Stimulated activated CD8-positive, alpha-beta memory T cell treated with anti-CD3 and anti-CD28 coated beads, Interleukin-12 subunit alpha, Interleukin-12 subunit beta, amount 100 ng/mL, for 4 hours (primary cell): ENCODE data around the gene DIP2C.
"Not testable (repeated sequence)": the region's sequence is repeated elsewhere in the genome, so short reads cannot be mapped to it uniquely, and the experiment has no call there.

Experiments
- DNase-seq: peaks from one replicate; pipeline ENCODE4 v3.0.0-alpha.2; 2020; ENCODE audit warnings: low read depth

Gene DIP2C

GRCh38 chr10:351770-352334 is 337.6 kb downstream of the DIP2C start:
- no peak for DNase-seq

GRCh38 chr10:350981-351501 is 338.4 kb downstream of the DIP2C start:
- DNase-seq, result no peak

GRCh38 chr10:349081-349480 is 340.4 kb downstream of the DIP2C start:
- DNase-seq, result no peak

GRCh38 chr10:348456-348855 is 341.0 kb downstream of the DIP2C start:
- DNase-seq, result no peak

- not testable (repeated sequence) for DNase-seq
Observed at GRCh38 chr10:347774-348173, 341.7 kb downstream of the DIP2C start.

GRCh38 chr10:347190-347589 is 342.3 kb downstream of the DIP2C start:
- DNase-seq, result not testable (repeated sequence)

- DNase-seq, result no peak
Observed at GRCh38 chr10:344582-345200, 344.8 kb downstream of the DIP2C start.

- no peak for DNase-seq
Observed at GRCh38 chr10:343231-344220, 345.9 kb downstream of the DIP2C start.

GRCh38 chr10:341081-341740 is 348.3 kb downstream of the DIP2C start:
- no peak for DNase-seq

GRCh38 chr10:340646-341045 is 348.8 kb downstream of the DIP2C start:
- no peak for DNase-seq

GRCh38 chr10:339038-339391 is 350.5 kb downstream of the DIP2C start:
- no peak for DNase-seq

GRCh38 chr10:338171-339037 is 351.1 kb downstream of the DIP2C start:
- no peak for DNase-seq

- DNase-seq, result no peak
Observed at GRCh38 chr10:336247-336646, 353.2 kb downstream of the DIP2C start.

- DNase-seq, result no peak
Observed at GRCh38 chr10:335151-335800, 354.2 kb downstream of the DIP2C start.

GRCh38 chr10:331186-331585 is 358.3 kb downstream of the DIP2C start:
- DNase-seq, result no peak

- no peak for DNase-seq
Observed at GRCh38 chr10:329361-330099, 359.9 kb downstream of the DIP2C start.

- DNase-seq, result no peak
Observed at GRCh38 chr10:327889-328852, 361.3 kb downstream of the DIP2C start.

- DNase-seq, result no peak
Observed at GRCh38 chr10:326894-327635, 362.4 kb downstream of the DIP2C start.
